ENCODE results near the gene PATJ. TPM values are rescaled to one million over a fixed set of nuclear protein-coding genes. Genes with fewer than 3 reads are reported as not detected.

Gene PATJ
- total RNA-seq, 1 experiment from 2014 or later: 72.2 TPM

GRCh38 chr1:62068978-62069377, 326.7 kb downstream of the PATJ start:
- CTCF ChIA-PET: interaction anchor here (0.8 kb wide), 1 partner anchor 102 kb away, joined by 5 read pairs; no protein-coding TSS in a partner anchor
- no peak for TF ChIP-seq CTCF (IDR thresholded peaks at IDR 0.05; ENCODE audit: unreplicated experiment)
- intact Hi-C loops (cut with micrococcal nuclease; ENCODE audit: unreplicated experiment): no loop called here
- no peak for DNase-seq
- Mint-ChIP-seq H3K36me3 (ENCODE audit: insufficient read depth, unreplicated experiment) (no peaks in the 10 kb centered on the region), H3K4me3 (ENCODE audit: low read depth, unreplicated experiment) (no peak overlapping the region), H3K9me3 (ENCODE audit: low read depth, unreplicated experiment) (no peaks in the 10 kb centered on the region), H3K4me1 (ENCODE audit: low read depth, unreplicated experiment) (peaks cover 8% of the 10 kb centered on the region), H3K27me3 (ENCODE audit: unreplicated experiment) (no peaks in the 10 kb centered on the region), H3K27ac (ENCODE audit: unreplicated experiment) (no peak overlapping the region)
- no TSS peak for BruUV-seq (replicated peaks)

GRCh38 chr1:62070384-62071011, 328.2 kb downstream of the PATJ start:
- no peaks in the 10 kb centered on the region for H3K36me3 Mint-ChIP-seq (ENCODE audit: insufficient read depth, unreplicated experiment)
- intact Hi-C loops (cut with micrococcal nuclease; ENCODE audit: unreplicated experiment): no loop called here
- BruUV-seq (replicated peaks): no TSS peak
- TF ChIP-seq CTCF (IDR thresholded peaks at IDR 0.05; ENCODE audit: unreplicated experiment): peak; percentile 47
- H3K27ac Mint-ChIP-seq (ENCODE audit: unreplicated experiment): no peak overlapping the region
- no peaks in the 10 kb centered on the region for H3K9me3 Mint-ChIP-seq (ENCODE audit: low read depth, unreplicated experiment)
- H3K27me3 Mint-ChIP-seq (ENCODE audit: unreplicated experiment): no peaks in the 10 kb centered on the region
- no peak overlapping the region for H3K4me3 Mint-ChIP-seq (ENCODE audit: low read depth, unreplicated experiment)
- CTCF ChIA-PET: no interaction called here
- H3K4me1 Mint-ChIP-seq (ENCODE audit: low read depth, unreplicated experiment): peaks cover 8% of the 10 kb centered on the region
- DNase-seq: peak; percentile 14

GRCh38 chr1:62071695-62072094, 329.4 kb downstream of the PATJ start:
- Mint-ChIP-seq H3K4me3 (ENCODE audit: low read depth, unreplicated experiment) (no peak overlapping the region), H3K4me1 (ENCODE audit: low read depth, unreplicated experiment) (peaks cover 11% of the 10 kb centered on the region), H3K27ac (ENCODE audit: unreplicated experiment) (no peak overlapping the region), H3K36me3 (ENCODE audit: insufficient read depth, unreplicated experiment) (no peaks in the 10 kb centered on the region), H3K9me3 (ENCODE audit: low read depth, unreplicated experiment) (no peaks in the 10 kb centered on the region), H3K27me3 (ENCODE audit: unreplicated experiment) (no peaks in the 10 kb centered on the region)
- DNase-seq: no peak
- BruUV-seq (replicated peaks): no TSS peak
- CTCF ChIA-PET: interaction anchor here (0.6 kb wide), 1 partner anchor 85 kb away, joined by 3 read pairs; no protein-coding TSS in a partner anchor
- intact Hi-C loops (cut with micrococcal nuclease; ENCODE audit: unreplicated experiment): no loop called here
- no peak for TF ChIP-seq CTCF (IDR thresholded peaks at IDR 0.05; ENCODE audit: unreplicated experiment)

GRCh38 chr1:62076286-62076685, 334.0 kb downstream of the PATJ start:
- Mint-ChIP-seq H3K36me3 (ENCODE audit: insufficient read depth, unreplicated experiment) (no peaks in the 10 kb centered on the region), H3K4me3 (ENCODE audit: low read depth, unreplicated experiment) (no peak overlapping the region), H3K9me3 (ENCODE audit: low read depth, unreplicated experiment) (no peaks in the 10 kb centered on the region), H3K27ac (ENCODE audit: unreplicated experiment) (peak overlapping the region; percentile 62), H3K4me1 (ENCODE audit: low read depth, unreplicated experiment) (peaks cover 11% of the 10 kb centered on the region), H3K27me3 (ENCODE audit: unreplicated experiment) (no peaks in the 10 kb centered on the region)
- no peak for TF ChIP-seq CTCF (IDR thresholded peaks at IDR 0.05; ENCODE audit: unreplicated experiment)
- no TSS peak for BruUV-seq (replicated peaks)
- intact Hi-C loops (cut with micrococcal nuclease; ENCODE audit: unreplicated experiment): no loop called here
- CTCF ChIA-PET: interaction anchor here (0.7 kb wide), 1 partner anchor 30 kb away, joined by 3 read pairs; no protein-coding TSS in a partner anchor
- DNase-seq: peak; percentile 49

Data from Calu3 (cell line).